ENCODE results near the gene SCAF8. TPM values are rescaled to one million over a fixed set of nuclear protein-coding genes. Genes with fewer than 3 reads are reported as not detected.

The SCAF8 gene
- total and polyA plus RNA-seq, 9 of the 15 experiments (the other 6 are each of a cell fraction or from before 2014, with no cell fraction given) = 10.5 to 46.6 (median 23.2) TPM

- no peak for TF ChIP-seq MYBL2 (IDR thresholded peaks at IDR 0.05; ENCODE audit: low read depth)
- TF ChIP-seq MYBL2 (CRISPR knock-in tag; IDR thresholded peaks at IDR 0.05; ENCODE audit: borderline replicate concordance) = no peak
- TF ChIP-seq RBM25 (IDR thresholded peaks at IDR 0.05; ENCODE audit: low read depth, low read length, severe bottlenecking) = no peak
- TF ChIP-seq E2F5 (CRISPR knock-in tag; IDR thresholded peaks at IDR 0.05) = no peak
- 0 out of 4 replicates have a peak, but pooled peaks of 1 of the 2 experiments have one; percentile 38 for TF ChIP-seq SRF (CRISPR knock-in tag; IDR thresholded peaks at IDR 0.05)
- no peak for TF ChIP-seq SNIP1 (IDR thresholded peaks at IDR 0.05; ENCODE audit: low read depth)
- no peak for TF ChIP-seq ZC3H11A (IDR thresholded peaks at IDR 0.05; ENCODE audit: low read depth, low read length)
- peak in 1 of 2 experiments; percentile 71; a peak in 1 of 4 replicates for TF ChIP-seq RCOR1 (IDR thresholded peaks at IDR 0.05; ENCODE audit: borderline replicate concordance in 1 of 2, low read depth in 2 of 2, low read length in 2 of 2)
- TF ChIP-seq ZNF444 (CRISPR knock-in tag; IDR thresholded peaks at IDR 0.05) = no peak
- TF ChIP-seq ZFP30 (CRISPR knock-in tag; IDR thresholded peaks at IDR 0.05; ENCODE audit: borderline replicate concordance) = no peak
- TF ChIP-seq NR3C1 (CRISPR knock-in tag; IDR thresholded peaks at IDR 0.05) = 0 out of 2 replicates have a peak, but pooled peaks have one; percentile 4
- no peak for TF ChIP-seq ZNF764 (CRISPR knock-in tag; IDR thresholded peaks at IDR 0.05; ENCODE audit: low read depth)
- TF ChIP-seq THAP12 (CRISPR knock-in tag; IDR thresholded peaks at IDR 0.05) = peak; percentile 93; the same call in 1 of the 2 replicates
- TF ChIP-seq XRCC4 (IDR thresholded peaks at IDR 0.05; ENCODE audit: extremely low read depth, insufficient read depth, insufficient read length) = no peak
- no peak for TF ChIP-seq ESRRB (CRISPR knock-in tag; IDR thresholded peaks at IDR 0.05; ENCODE audit: borderline replicate concordance)
- TF ChIP-seq ZNF12 (CRISPR knock-in tag; IDR thresholded peaks at IDR 0.05) = 0 out of 2 replicates have a peak, but pooled peaks have one; percentile 21
- no peak for TF ChIP-seq GTF3C2 (IDR thresholded peaks at IDR 0.05; ENCODE audit: borderline replicate concordance, extremely low read depth, insufficient read length)
- TF ChIP-seq MEIS2 (IDR thresholded peaks at IDR 0.05; ENCODE audit: partially characterized antibody) = peak; percentile 9
- no peak for TF ChIP-seq ZC3H8 (IDR thresholded peaks at IDR 0.05)
- 0 out of 2 replicates have a peak, but pooled peaks have one; percentile 39 for TF ChIP-seq PTBP1 (IDR thresholded peaks at IDR 0.05; ENCODE audit: low read depth, low read length)
- no peak for TF ChIP-seq ZNF253 (CRISPR knock-in tag; conservative IDR thresholded peaks at IDR 0.05)
- TF ChIP-seq HBP1 (CRISPR knock-in tag; IDR thresholded peaks at IDR 0.05) = 0 out of 2 replicates have a peak, but pooled peaks have one; percentile 44
These were observed at the start of gene SCAF8 (continued) for GRCh38 chr6:154733183-154733625.

All from K562 (cell line).